GM12873 (cell line): ENCODE measurements around the gene SYT7.

Experiments used
- CTCF ChIP-seq: IDR thresholded peaks from 2 replicates; pipeline ENCODE4 v1.5.1; 2012; ENCODE audit warnings: low read depth, mild to moderate bottlenecking, moderate library complexity, low read length, control low read depth; ENCODE audit not compliant: insufficient read depth; ENCODE audit errors: missing control alignments

SYT7 gene

GRCh38 chr11:61528114-61528513 lies 52.8 kb downstream of the SYT7 start:
- TF ChIP-seq CTCF: no peak

GRCh38 chr11:61526956-61527731 lies 53.7 kb downstream of the SYT7 start:
- TF ChIP-seq CTCF: no peak

- no peak for TF ChIP-seq CTCF
Measured at GRCh38 chr11:61526229-61526628, 54.6 kb downstream of the SYT7 start.

GRCh38 chr11:61524963-61525587 lies 55.8 kb downstream of the SYT7 start:
- no peak for TF ChIP-seq CTCF

GRCh38 chr11:61524446-61524845 lies 56.4 kb downstream of the SYT7 start:
- TF ChIP-seq CTCF: no peak

- no peak for TF ChIP-seq CTCF
Measured at GRCh38 chr11:61522881-61523280, 58.0 kb downstream of the SYT7 start.

- no peak for TF ChIP-seq CTCF
Measured at GRCh38 chr11:61518032-61518795, 62.7 kb downstream of the SYT7 start.
